CD4-positive, alpha-beta T cell treated with Interleukin-21 for 1 hour (primary cell): ENCODE data around the gene ANO5.
"Not testable (repeated sequence)": the region's sequence is repeated elsewhere in the genome, so short reads cannot be mapped to it uniquely, and the experiment has no call there.

ENCODE experiments used
- DNase-seq: peaks from one replicate; pipeline ENCODE4 v3.0.0-alpha.2; 2020

Gene ANO5

GRCh38 chr11:22199243-22199642, 6.4 kb downstream of the ANO5 start:
- no peak for DNase-seq

GRCh38 chr11:22203281-22203680, 10.4 kb downstream of the ANO5 start:
- no peak for DNase-seq

GRCh38 chr11:22207162-22207561, 14.3 kb downstream of the ANO5 start:
- no peak for DNase-seq

- DNase-seq = no peak
These were observed 15.4 kb downstream of the ANO5 start for GRCh38 chr11:22208151-22208858.

GRCh38 chr11:22216940-22217339, 24.1 kb downstream of the ANO5 start:
- no peak for DNase-seq

- DNase-seq = no peak
These were observed 28.3 kb downstream of the ANO5 start for GRCh38 chr11:22221143-22221542.

GRCh38 chr11:22225190-22225589, 32.3 kb downstream of the ANO5 start:
- DNase-seq = no peak

GRCh38 chr11:22234743-22235142, 41.9 kb downstream of the ANO5 start:
- no peak for DNase-seq

GRCh38 chr11:22244986-22245592, 52.2 kb downstream of the ANO5 start:
- DNase-seq = peak; percentile 7

- DNase-seq = no peak
These were observed 54.1 kb downstream of the ANO5 start for GRCh38 chr11:22246992-22247391.

GRCh38 chr11:22249871-22250270, 57.0 kb downstream of the ANO5 start:
- DNase-seq = no peak

GRCh38 chr11:22256876-22257275, 64.0 kb downstream of the ANO5 start:
- DNase-seq = no peak

GRCh38 chr11:22263613-22264012, 70.7 kb downstream of the ANO5 start:
- DNase-seq = no peak

GRCh38 chr11:22268983-22269624, 76.2 kb downstream of the ANO5 start:
- DNase-seq = not testable (repeated sequence)

GRCh38 chr11:22273781-22274180, 80.9 kb downstream of the ANO5 start:
- no peak for DNase-seq

- no peak for DNase-seq
These were observed 82.7 kb downstream of the ANO5 start for GRCh38 chr11:22275600-22275999.

- no peak for DNase-seq
These were observed 83.7 kb downstream of the ANO5 start for GRCh38 chr11:22276535-22276934.

GRCh38 chr11:22284991-22285390, 92.1 kb downstream of the ANO5 start:
- not testable (repeated sequence) for DNase-seq

- DNase-seq = no peak
These were observed 109.5 kb downstream of the ANO5 start for GRCh38 chr11:22302368-22302767.

GRCh38 chr11:22304337-22304961, 111.6 kb downstream of the ANO5 start:
- DNase-seq = peak; percentile 17

GRCh38 chr11:22317656-22318055, 124.8 kb downstream of the ANO5 start:
- no peak for DNase-seq

GRCh38 chr11:22331771-22332170, 138.9 kb downstream of the ANO5 start:
- DNase-seq = no peak
